GM12878 (cell line): ENCODE results near the gene TTC22. TPM values are rescaled to one million over a fixed set of nuclear protein-coding genes. Genes with fewer than 3 reads are reported as not detected.

Experiments used
- ATAC-seq: fragments of 200-7000 bp; cut with Tn5 transposase; 3 replicates; pipeline ENCODE4 v1.9.1; 2020; ENCODE audit warnings: mild to moderate bottlenecking, moderate library complexity
- BruUV-seq: library from RNA; stranded (reverse); fragments of 400-500 nt; replicated peaks from 2 replicates; lab custom pipeline; 2021; lab: Mats Ljungman, UMichigan
- CTCF ChIA-PET: fragments of 300-600 bp; sonication (Branson Sonifier 250); formaldehyde crosslinking; extraction: SDS; loops from one replicate; lab custom pipeline; 2021; ENCODE audit warnings: inconsistent platforms; lab: Yijun Ruan, JAX
- POLR2A ChIA-PET: fragments of 350-600 bp; formaldehyde crosslinking; extraction: SDS; loops from one replicate; lab custom pipeline; 2021; ENCODE audit warnings: inconsistent platforms; lab: Charles Lee
- RAD21 ChIA-PET: fragments of 300-600 bp; sonication (Branson Sonifier 250); formaldehyde crosslinking; loops from one replicate; lab custom pipeline; 2023; ENCODE audit warnings: antibody characterized with exemption; ENCODE audit not compliant: unreplicated experiment; lab: Charles Lee
- SMC1A ChIA-PET: fragments of 300-600 bp; sonication (Branson Sonifier 250); formaldehyde crosslinking; loops from one replicate; lab custom pipeline; 2023; ENCODE audit not compliant: unreplicated experiment, uncharacterized antibody; lab: Charles Lee
- DNase-seq: peaks from one replicate; pipeline ENCODE4 v3.0.0-alpha.2; 2011; ENCODE audit warnings: low read depth, low spot score
- FAIRE-seq: peaks from 3 replicates; lab custom pipeline; 2011; peaks lifted over from hg19 to GRCh38; lab: Jason Lieb, UNC
- H2AFZ ChIP-seq: 2 replicates; pipeline ENCODE4 v1.6.0; 2011; ENCODE audit warnings: low read depth, low read length, control low read depth; ENCODE audit not compliant: control insufficient read depth
- H3K27ac ChIP-seq: 2 replicates; pipeline ENCODE4 v1.5.1; 2011; ENCODE audit warnings: control low read depth; ENCODE audit not compliant: control insufficient read depth, insufficient read depth
- H3K27me3 ChIP-seq, 2 experiments: replicated peaks in 1 of 2; 2 replicates each; pipeline versions ENCODE4 v1.6.0 to v1.6.1; 2011; ENCODE audit warnings: low read length in 1 of 2; ENCODE audit not compliant: control insufficient read depth in 2 of 2, insufficient read depth in 2 of 2
- H3K36me3 ChIP-seq, 2 experiments: 2 replicates each; pipeline ENCODE4 v1.5.1; 2011; ENCODE audit warnings: low read length in 1 of 2; ENCODE audit not compliant: control insufficient read depth in 2 of 2, insufficient read depth in 2 of 2
- H3K4me1 ChIP-seq: 2 replicates; pipeline ENCODE4 v1.6.1; 2011; ENCODE audit warnings: mild to moderate bottlenecking, low read length, moderate library complexity, mixed read lengths; ENCODE audit not compliant: control insufficient read depth, insufficient read depth
- H3K4me2 ChIP-seq: 2 replicates; pipeline ENCODE4 v1.6.0; 2011; ENCODE audit warnings: control low read depth; ENCODE audit not compliant: control insufficient read depth, insufficient read depth
- H3K4me3 ChIP-seq: fragments of 200-600 bp; sonication (generic); 2 replicates; pipeline ENCODE4 v1.5.1; 2016
- H3K79me2 ChIP-seq: 2 replicates; pipeline ENCODE4 v1.6.0; 2011; ENCODE audit warnings: low read length; ENCODE audit not compliant: control insufficient read depth, insufficient read depth
- H3K9ac ChIP-seq: 2 replicates; pipeline ENCODE4 v1.8.0; 2011; ENCODE audit warnings: low read length, control low read depth, mixed read lengths; ENCODE audit not compliant: control insufficient read depth, insufficient read depth
- H3K9me3 ChIP-seq: replicated peaks from 3 replicates; pipeline ENCODE4 v1.5.1; 2011; ENCODE audit warnings: mild to moderate bottlenecking, low read length; ENCODE audit not compliant: control insufficient read depth, insufficient read depth
- H4K20me1 ChIP-seq: 2 replicates; pipeline ENCODE4 v1.6.0; 2011; ENCODE audit not compliant: control insufficient read depth, insufficient read depth
- BCL11A ChIP-seq: IDR thresholded peaks from 2 replicates; pipeline ENCODE4 v1.6.1; 2011; ENCODE audit warnings: low read depth, low read length
- BMI1 ChIP-seq: fragments of 450-650 bp; IDR thresholded peaks from 2 replicates; pipeline ENCODE4 v1.6.1; 2016; ENCODE audit warnings: mild to moderate bottlenecking, moderate library complexity, borderline replicate concordance
- MTA2 ChIP-seq: fragments of 450-650 bp; IDR thresholded peaks from 2 replicates; pipeline ENCODE4 v1.6.1; 2016; ENCODE audit warnings: low read depth, mild to moderate bottlenecking, moderate library complexity
- NBN ChIP-seq: fragments of 450-650 bp; IDR thresholded peaks from 2 replicates; pipeline ENCODE4 v1.6.1; 2016
- NFIC ChIP-seq: IDR thresholded peaks from 2 replicates; pipeline ENCODE4 v1.6.1; 2012; ENCODE audit warnings: low read depth, mild to moderate bottlenecking, inconsistent platforms, low read length, moderate library complexity
- NFXL1 ChIP-seq: fragments of 450-650 bp; IDR thresholded peaks from 2 replicates; pipeline ENCODE4 v1.6.1; 2017; ENCODE audit warnings: antibody characterized with exemption, mild to moderate bottlenecking, borderline replicate concordance
- NFYA ChIP-seq: IDR thresholded peaks from 2 replicates; pipeline ENCODE4 v1.6.1; 2011; ENCODE audit warnings: low read depth, mild to moderate bottlenecking, low read length, improper control_type of control experiment, borderline replicate concordance
- PAX5 ChIP-seq: IDR thresholded peaks from 2 replicates; pipeline ENCODE4 v1.6.1; 2011; ENCODE audit warnings: low read depth, low read length, borderline replicate concordance
- PML ChIP-seq: IDR thresholded peaks from 2 replicates; pipeline ENCODE4 v1.6.1; 2012; ENCODE audit warnings: low read length, inconsistent platforms
- POU2F2 ChIP-seq: IDR thresholded peaks from 3 replicates; pipeline ENCODE4 v1.6.1; 2011; ENCODE audit warnings: low read depth, mild to moderate bottlenecking, low read length, borderline replicate concordance
- SMARCA5 ChIP-seq: fragments of 450-650 bp; IDR thresholded peaks from 2 replicates; pipeline ENCODE4 v1.6.1; 2017; ENCODE audit warnings: mild to moderate bottlenecking
- USF1 ChIP-seq: IDR thresholded peaks from 2 replicates; pipeline ENCODE4 v1.6.1; 2011; ENCODE audit warnings: borderline replicate concordance, low read depth, mild to moderate bottlenecking, moderate library complexity, mixed read lengths, low read length; ENCODE audit not compliant: insufficient read depth; ENCODE audit errors: extremely low read length
- ZSCAN29 ChIP-seq: fragments of 450-650 bp; IDR thresholded peaks from 2 replicates; pipeline ENCODE4 v1.6.1; 2017; ENCODE audit warnings: mild to moderate bottlenecking, moderate library complexity
- ZZZ3 ChIP-seq: IDR thresholded peaks from 2 replicates; pipeline ENCODE4 v1.6.1; 2011; ENCODE audit warnings: low read depth; ENCODE audit not compliant: control insufficient read depth, insufficient read length
- WGBS: methylation state at CpG from one replicate; pipeline ENCODE4 v1.1.6; 2016; ENCODE audit warnings: low lambda C conversion rate; ENCODE audit not compliant: insufficient replicate concordance, insufficient coverage; ENCODE audit errors: missing lambda C conversion rate; 5-methylcytosine and 5-hydroxymethylcytosine counted together
- in situ Hi-C: fragments of 300-500 bp; cut with MboI; formaldehyde crosslinking; loops from 9 replicates; pipeline ENCODE4 v1.14.3; 2018; ENCODE audit warnings: mixed read lengths
- intact Hi-C: fragments of 100-400 bp; cut with micrococcal nuclease; formaldehyde crosslinking; loops from one replicate; pipeline ENCODE4 v1.14.2; 2022; ENCODE audit not compliant: unreplicated experiment
- polyA plus RNA-seq, 11 experiments: library from polyadenylated mRNA; depleted of rRNA in 4 of 11; unstranded in 6 of 11; stranded (reverse) in 5 of 11; fragments of >200 nt; fragmentation: Nextera tagmentation in 4 of 11; fragmentation: Illumina TruSeq in 1 of 11; extraction: Ambion mirVana in 4 of 11; extraction: Trizol in 1 of 11; gene quantifications; 1 replicate in 1 of 11; 2 replicates in 10 of 11; pipeline versions ENCODE4 v1.2.1 to v1.2.3, GENCODE V29; 2011 to 2016; ENCODE audit warnings: inconsistent platforms in 2 of 11, missing spikeins in 2 of 11, low read depth in 1 of 11
- total RNA-seq, 4 experiments: library from RNA; depleted of rRNA in 3 of 4; stranded (reverse); fragments of >200 nt in 3 of 4; fragmentation: Illumina TruSeq in 1 of 4; extraction: Trizol in 1 of 4; gene quantifications; 2 replicates each; pipeline versions ENCODE4 v1.2.1 to v1.2.3, GENCODE V29; 2013 to 2021
- TF ChIP-seq, protein P1 (sequence below): fragments of 150-350 bp; IDR thresholded peaks from 2 replicates; pipeline ENCODE4 v1.6.1; 2016; ENCODE audit warnings: low read depth, low read length
- TF ChIP-seq, protein P2 (sequence below): IDR thresholded peaks from 2 replicates; pipeline ENCODE4 v1.6.1; 2012; ENCODE audit warnings: low read depth, low read length, improper control_type of control experiment
- TF ChIP-seq, protein P3 (sequence below): IDR thresholded peaks from 2 replicates; pipeline ENCODE4 v1.6.1; 2012; ENCODE audit warnings: low read length, inconsistent platforms

TTC22 gene
- total and polyA plus RNA-seq, 10 of the 15 experiments (the other 5 are each of a cell fraction or from before 2014, with no cell fraction given), result 0.64 to 5.1 (median 1.9) TPM

GRCh38 chr1:54813485-54814125 lies 12.5 kb upstream of the TTC22 start:
- H4K20me1 ChIP-seq, result no peaks in the 10 kb centered on the region
- in situ Hi-C loops (loop anchor here (5.0 kb wide), 1 partner anchor 146 kb away; no protein-coding TSS in a partner anchor), intact Hi-C loops (loop anchor here (5.0 kb wide), 4 partner anchors 311 to 631 kb away; partner anchors contain the start of gene SSBP3)
- H3K4me3 ChIP-seq, result no peak overlapping the region
- 19% methylated on average over 13 of the region's 13 CpGs for WGBS
- H3K36me3 ChIP-seq, result no peaks in the 10 kb centered on the region
- CTCF ChIA-PET, result interaction anchor here (7.6 kb wide), 1 partner anchor 13 kb away, joined by 44 read pairs; the partner anchor contains the start of gene TTC22
- no peak for DNase-seq
- no peaks in the 10 kb centered on the region for H3K9me3 ChIP-seq
- no peak overlapping the region for H3K9ac ChIP-seq
- H3K27me3 ChIP-seq, result no peaks in the 10 kb centered on the region
- SMC1A ChIA-PET, result interaction anchor here (0.6 to 1.8 kb wide), 8 partner anchors 17 to 325 kb away, joined by 3 to 6 read pairs (median 3); partner anchors contain the start of gene DHCR24
- H3K27ac ChIP-seq, result no peak overlapping the region
- FAIRE-seq, result no peak
- H3K4me1 ChIP-seq, result peaks cover 13% of the 10 kb centered on the region
- BruUV-seq, result TSS peak; percentile 82
- H3K4me2 ChIP-seq, result peak overlapping the region; percentile 26
- peak; percentile 59 for ATAC-seq
- H3K79me2 ChIP-seq, result no peaks in the 10 kb centered on the region
- POLR2A ChIA-PET, result no interaction called here
- RAD21 ChIA-PET, result interaction anchor here (0.7 to 2.7 kb wide), 7 partner anchors 12 to 691 kb away, joined by 3 to 11 read pairs (median 3); partner anchors contain the start of gene TTC22
- H2AFZ ChIP-seq, result peak overlapping the region; percentile 37
- no peak for TF ChIP-seq USF1
- TF ChIP-seq, protein P1, sequence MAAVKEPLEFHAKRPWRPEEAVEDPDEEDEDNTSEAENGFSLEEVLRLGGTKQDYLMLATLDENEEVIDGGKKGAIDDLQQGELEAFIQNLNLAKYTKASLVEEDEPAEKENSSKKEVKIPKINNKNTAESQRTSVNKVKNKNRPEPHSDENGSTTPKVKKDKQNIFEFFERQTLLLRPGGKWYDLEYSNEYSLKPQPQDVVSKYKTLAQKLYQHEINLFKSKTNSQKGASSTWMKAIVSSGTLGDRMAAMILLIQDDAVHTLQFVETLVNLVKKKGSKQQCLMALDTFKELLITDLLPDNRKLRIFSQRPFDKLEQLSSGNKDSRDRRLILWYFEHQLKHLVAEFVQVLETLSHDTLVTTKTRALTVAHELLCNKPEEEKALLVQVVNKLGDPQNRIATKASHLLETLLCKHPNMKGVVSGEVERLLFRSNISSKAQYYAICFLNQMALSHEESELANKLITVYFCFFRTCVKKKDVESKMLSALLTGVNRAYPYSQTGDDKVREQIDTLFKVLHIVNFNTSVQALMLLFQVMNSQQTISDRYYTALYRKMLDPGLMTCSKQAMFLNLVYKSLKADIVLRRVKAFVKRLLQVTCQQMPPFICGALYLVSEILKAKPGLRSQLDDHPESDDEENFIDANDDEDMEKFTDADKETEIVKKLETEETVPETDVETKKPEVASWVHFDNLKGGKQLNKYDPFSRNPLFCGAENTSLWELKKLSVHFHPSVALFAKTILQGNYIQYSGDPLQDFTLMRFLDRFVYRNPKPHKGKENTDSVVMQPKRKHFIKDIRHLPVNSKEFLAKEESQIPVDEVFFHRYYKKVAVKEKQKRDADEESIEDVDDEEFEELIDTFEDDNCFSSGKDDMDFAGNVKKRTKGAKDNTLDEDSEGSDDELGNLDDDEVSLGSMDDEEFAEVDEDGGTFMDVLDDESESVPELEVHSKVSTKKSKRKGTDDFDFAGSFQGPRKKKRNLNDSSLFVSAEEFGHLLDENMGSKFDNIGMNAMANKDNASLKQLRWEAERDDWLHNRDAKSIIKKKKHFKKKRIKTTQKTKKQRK, result no peak
- no peak for TF ChIP-seq NFYA
- 0 out of 2 replicates have a peak, but pooled peaks have one; percentile 3 for TF ChIP-seq MTA2
- no peak for TF ChIP-seq BCL11A
- no peak for TF ChIP-seq PAX5
- TF ChIP-seq, protein P2, sequence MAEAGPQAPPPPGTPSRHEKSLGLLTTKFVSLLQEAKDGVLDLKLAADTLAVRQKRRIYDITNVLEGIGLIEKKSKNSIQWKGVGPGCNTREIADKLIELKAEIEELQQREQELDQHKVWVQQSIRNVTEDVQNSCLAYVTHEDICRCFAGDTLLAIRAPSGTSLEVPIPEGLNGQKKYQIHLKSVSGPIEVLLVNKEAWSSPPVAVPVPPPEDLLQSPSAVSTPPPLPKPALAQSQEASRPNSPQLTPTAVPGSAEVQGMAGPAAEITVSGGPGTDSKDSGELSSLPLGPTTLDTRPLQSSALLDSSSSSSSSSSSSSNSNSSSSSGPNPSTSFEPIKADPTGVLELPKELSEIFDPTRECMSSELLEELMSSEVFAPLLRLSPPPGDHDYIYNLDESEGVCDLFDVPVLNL, result no peak
- no peak for TF ChIP-seq POU2F2
- TF ChIP-seq BMI1, result no peak
- TF ChIP-seq NFIC, result no peak
- TF ChIP-seq, protein P3, sequence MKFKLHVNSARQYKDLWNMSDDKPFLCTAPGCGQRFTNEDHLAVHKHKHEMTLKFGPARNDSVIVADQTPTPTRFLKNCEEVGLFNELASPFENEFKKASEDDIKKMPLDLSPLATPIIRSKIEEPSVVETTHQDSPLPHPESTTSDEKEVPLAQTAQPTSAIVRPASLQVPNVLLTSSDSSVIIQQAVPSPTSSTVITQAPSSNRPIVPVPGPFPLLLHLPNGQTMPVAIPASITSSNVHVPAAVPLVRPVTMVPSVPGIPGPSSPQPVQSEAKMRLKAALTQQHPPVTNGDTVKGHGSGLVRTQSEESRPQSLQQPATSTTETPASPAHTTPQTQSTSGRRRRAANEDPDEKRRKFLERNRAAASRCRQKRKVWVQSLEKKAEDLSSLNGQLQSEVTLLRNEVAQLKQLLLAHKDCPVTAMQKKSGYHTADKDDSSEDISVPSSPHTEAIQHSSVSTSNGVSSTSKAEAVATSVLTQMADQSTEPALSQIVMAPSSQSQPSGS, result no peak
- TF ChIP-seq NBN, result 0 out of 2 replicates have a peak, but pooled peaks have one; percentile 0
- no peak for TF ChIP-seq PML
- TF ChIP-seq ZSCAN29, result no peak
- TF ChIP-seq SMARCA5, result no peak
- TF ChIP-seq ZZZ3, result no peak
- TF ChIP-seq NFXL1, result no peak
